Neural cell (in vitro differentiated cells): ENCODE results near the gene NPAS3.

Experiments used
- CTCF ChIP-seq: fragments of 450-650 bp; IDR thresholded peaks from 2 replicates; pipeline ENCODE4 v1.5.1; 2014; ENCODE audit warnings: antibody characterized with exemption, mild to moderate bottlenecking, moderate library complexity; ENCODE audit not compliant: poor library complexity, severe bottlenecking
- EP300 ChIP-seq: fragments of 450-650 bp; conservative IDR thresholded peaks from 2 replicates; pipeline ENCODE4 v1.6.1; 2014; ENCODE audit warnings: antibody characterized with exemption, mild to moderate bottlenecking, moderate library complexity; ENCODE audit not compliant: poor library complexity, severe bottlenecking
- EZH2 ChIP-seq: fragments of 200-600, 300-800 bp; shearing (Covaris generic), sonication (generic); IDR thresholded peaks from 2 replicates; pipeline ENCODE4 v1.6.1; 2014; ENCODE audit warnings: antibody characterized with exemption, low read length, borderline replicate concordance, mild to moderate bottlenecking; ENCODE audit not compliant: insufficient read depth, poor library complexity, severe bottlenecking
- MXI1 ChIP-seq: fragments of 450-650 bp; conservative IDR thresholded peaks from 2 replicates; pipeline ENCODE4 v1.6.1; 2014; ENCODE audit warnings: antibody characterized with exemption, mild to moderate bottlenecking; ENCODE audit not compliant: poor library complexity, severe bottlenecking
- POLR2AphosphoS5 ChIP-seq: IDR thresholded peaks from 2 replicates; pipeline ENCODE4 v1.6.1; 2012
- REST ChIP-seq: IDR thresholded peaks from 2 replicates; pipeline ENCODE4 v1.6.1; 2012; ENCODE audit warnings: borderline replicate concordance
- TAF1 ChIP-seq: IDR thresholded peaks from 2 replicates; pipeline ENCODE4 v1.6.1; 2012; ENCODE audit warnings: low read depth

GRCh38 chr14:33480071-33480886 is 541.6 kb downstream of the NPAS3 start:
- no peak for TF ChIP-seq TAF1
- TF ChIP-seq CTCF: no peak
- TF ChIP-seq EZH2: no peak
- no peak for TF ChIP-seq MXI1
- peak; percentile 100 for TF ChIP-seq POLR2AphosphoS5
- TF ChIP-seq REST: peak; percentile 70
- TF ChIP-seq EP300: peak; percentile 99
